Adrenal gland (tissue), 12 donors: ENCODE measurements around the gene DPP8. TPM values are rescaled to one million over a fixed set of nuclear protein-coding genes. Genes with fewer than 3 reads are reported as not detected.

Experiments
- DNase-seq, 7 donors: peaks; one replicate each; pipeline ENCODE4 v3.0.0-alpha.2; 2019 to 2020
- H3K27ac ChIP-seq, 5 donors: fragments of 200-600 bp; sonication (generic) in 4 of 5; 1 replicate in 3 of 5; 2 replicates in 2 of 5; pipeline versions ENCODE4 v1.5.1 to v1.8.0; 2016 to 2020; ENCODE audit warnings: mild to moderate bottlenecking in 1 of 5
- H3K27me3 ChIP-seq: fragments of 200-600 bp; 2 replicates; pipeline ENCODE4 v1.8.0; 2021
- H3K36me3 ChIP-seq, 2 donors: fragments of 200-600 bp; replicated peaks in 1 of 2; 1 replicate in 1 of 2; 2 replicates in 1 of 2; pipeline versions ENCODE4 v1.5.1 to v1.8.0; 2018 to 2022
- H3K4me1 ChIP-seq, 2 donors: fragments of 200-600 bp; replicated peaks in 1 of 2; 1 replicate in 1 of 2; 2 replicates in 1 of 2; pipeline versions ENCODE4 v1.5.1 to v1.8.0; 2018 to 2021
- H3K4me3 ChIP-seq, 4 donors: fragments of 200-600 bp; sonication (generic) in 3 of 4; one replicate each; pipeline ENCODE4 v1.5.1; 2016 to 2018
- H3K9me3 ChIP-seq, 3 donors: fragments of 200-600 bp; sonication (generic) in 1 of 3; replicated peaks in 1 of 3; 1 replicate in 2 of 3; 2 replicates in 1 of 3; pipeline versions ENCODE4 v1.5.1 to v1.8.0; 2016 to 2021
- POLR2A ChIP-seq, 2 donors: fragments of 450-650 bp; IDR thresholded peaks; one replicate each; pipeline ENCODE4 v1.6.1; 2017; ENCODE audit warnings: antibody characterized with exemption in 2 of 2, mild to moderate bottlenecking in 2 of 2, moderate library complexity in 1 of 2
- WGBS, 4 donors: extraction: QIAGEN DNeasy Blood & Tissue Kit in 2 of 4; methylation state at CpG; one replicate each; pipeline versions ENCODE4 v1.1.5 to v1.1.7; 2013 to 2017; 5-methylcytosine and 5-hydroxymethylcytosine counted together
- intact Hi-C, 2 donors: fragments of 100-400 bp; cut with DNase I; formaldehyde crosslinking; loops; one replicate each; pipeline versions ENCODE4 v1.14.1 to v1.15.0; 2022 to 2023
- polyA plus RNA-seq, 3 donors: library from polyadenylated mRNA; stranded (reverse); fragments of 200-250 nt in 2 of 3; fragments of 350-450 nt in 1 of 3; fragmentation: Illumina TruSeq in 1 of 3; extraction: RNeasy Lipid Tissue Mini Kit (QIAGEN cat#74804) in 1 of 3; gene quantifications; one replicate each; pipeline ENCODE4 v1.2.3, GENCODE V29; 2013 to 2014
- total RNA-seq, 9 donors: library from RNA; depleted of rRNA in 4 of 9; stranded (reverse); fragments of >200 nt in 4 of 9; fragments of 120-200 nt in 1 of 9; fragmentation: NEBNext Ultra II Directional in 1 of 9; extraction: Animal tissue kit (Norgen Biotek cat#: 25700) in 1 of 9; gene quantifications; one replicate each; pipeline versions ENCODE4 v1.1.0 to v1.2.4, GENCODE V29; 2013 to 2023
- TF ChIP-seq, protein P1 (sequence below), 6 experiments: fragments of 450-650 bp in 4 of 6; fragments of 200-600 bp in 2 of 6; sonication (generic) in 1 of 6; IDR thresholded peaks; 1 replicate in 5 of 6; 2 replicates in 1 of 6; pipeline versions ENCODE4 v1.5.1 to v1.8.0; 2016 to 2021; ENCODE audit warnings: antibody characterized with exemption in 6 of 6, mild to moderate bottlenecking in 2 of 6, moderate library complexity in 1 of 6
- donor health status: healthy with polysubstance abuse.
- donor health status: Bipolar disorder and iron deficiency.
- donor health status: DM: yes; HTN: yes; CAD: no.
- donor health status: DM: no; HTN: no; CAD: no.
- donor health status: DM: no; HTN: no; CAD: no.
- donor health status: DM: yes; HTN: yes; CAD: no.

DPP8 gene
- total and polyA plus RNA-seq, 12 donors: 5.7 to 101 (median 40.4) TPM

DNA sequence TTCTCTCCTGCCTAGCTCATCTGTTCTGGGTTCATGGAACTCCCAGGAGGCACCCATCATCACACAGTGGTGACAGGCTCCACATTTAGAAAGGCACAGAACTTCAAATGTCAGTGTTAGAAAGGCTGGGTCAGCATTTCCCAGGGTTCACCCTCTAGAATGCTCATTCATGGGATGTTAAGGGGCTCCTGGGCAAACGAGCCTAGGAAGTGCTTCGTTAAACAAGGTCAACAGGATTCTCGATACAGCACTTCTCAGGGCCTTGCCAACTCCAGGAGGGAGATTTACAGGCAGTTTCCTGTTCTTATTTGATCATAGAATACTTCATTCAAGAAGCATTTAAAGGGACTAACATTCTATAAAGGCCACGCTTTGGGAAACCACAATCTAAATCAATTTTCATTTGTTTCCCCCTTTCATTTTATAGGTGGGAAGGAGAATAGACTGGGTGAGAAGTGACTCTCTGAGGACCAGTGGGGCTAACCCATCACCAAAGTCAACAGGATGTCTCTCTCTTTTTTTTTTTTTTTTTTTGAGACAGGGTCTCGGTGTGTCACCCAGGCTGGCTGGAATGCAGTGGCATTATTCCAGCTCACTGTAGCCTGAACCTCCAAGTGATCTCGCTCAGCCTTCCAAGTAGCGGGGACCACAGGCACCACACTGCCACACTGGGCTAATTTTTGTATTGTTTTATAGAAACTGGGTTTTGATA lies 109.0 kb downstream of the DPP8 start:
- intact Hi-C loops: loop anchor here in 1 of 2 donors (10.0 kb wide), 1 partner anchor 176 kb away; no protein-coding TSS in a partner anchor
- TF ChIP-seq, protein P1, sequence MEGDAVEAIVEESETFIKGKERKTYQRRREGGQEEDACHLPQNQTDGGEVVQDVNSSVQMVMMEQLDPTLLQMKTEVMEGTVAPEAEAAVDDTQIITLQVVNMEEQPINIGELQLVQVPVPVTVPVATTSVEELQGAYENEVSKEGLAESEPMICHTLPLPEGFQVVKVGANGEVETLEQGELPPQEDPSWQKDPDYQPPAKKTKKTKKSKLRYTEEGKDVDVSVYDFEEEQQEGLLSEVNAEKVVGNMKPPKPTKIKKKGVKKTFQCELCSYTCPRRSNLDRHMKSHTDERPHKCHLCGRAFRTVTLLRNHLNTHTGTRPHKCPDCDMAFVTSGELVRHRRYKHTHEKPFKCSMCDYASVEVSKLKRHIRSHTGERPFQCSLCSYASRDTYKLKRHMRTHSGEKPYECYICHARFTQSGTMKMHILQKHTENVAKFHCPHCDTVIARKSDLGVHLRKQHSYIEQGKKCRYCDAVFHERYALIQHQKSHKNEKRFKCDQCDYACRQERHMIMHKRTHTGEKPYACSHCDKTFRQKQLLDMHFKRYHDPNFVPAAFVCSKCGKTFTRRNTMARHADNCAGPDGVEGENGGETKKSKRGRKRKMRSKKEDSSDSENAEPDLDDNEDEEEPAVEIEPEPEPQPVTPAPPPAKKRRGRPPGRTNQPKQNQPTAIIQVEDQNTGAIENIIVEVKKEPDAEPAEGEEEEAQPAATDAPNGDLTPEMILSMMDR (IDR thresholded peaks at IDR 0.05): no peak
- no peak for TF ChIP-seq POLR2A (IDR thresholded peaks at IDR 0.05)
- Histone ChIP-seq H3K27me3 (no peaks in the 10 kb centered on the region), H3K4me3 (no peak overlapping the region), H3K36me3 (no peaks in the 10 kb centered on the region), H3K9me3 (no peaks in the 10 kb centered on the region), H3K4me1 (peaks cover 0 to 11% of the 10 kb centered on the region in 2 donors), H3K27ac (no peak overlapping the region)
- 67 to 77% (median 74%) methylated on average over 6 to 7 of the region's 7 CpGs for WGBS, 4 donors
- no peak for DNase-seq

DNA sequence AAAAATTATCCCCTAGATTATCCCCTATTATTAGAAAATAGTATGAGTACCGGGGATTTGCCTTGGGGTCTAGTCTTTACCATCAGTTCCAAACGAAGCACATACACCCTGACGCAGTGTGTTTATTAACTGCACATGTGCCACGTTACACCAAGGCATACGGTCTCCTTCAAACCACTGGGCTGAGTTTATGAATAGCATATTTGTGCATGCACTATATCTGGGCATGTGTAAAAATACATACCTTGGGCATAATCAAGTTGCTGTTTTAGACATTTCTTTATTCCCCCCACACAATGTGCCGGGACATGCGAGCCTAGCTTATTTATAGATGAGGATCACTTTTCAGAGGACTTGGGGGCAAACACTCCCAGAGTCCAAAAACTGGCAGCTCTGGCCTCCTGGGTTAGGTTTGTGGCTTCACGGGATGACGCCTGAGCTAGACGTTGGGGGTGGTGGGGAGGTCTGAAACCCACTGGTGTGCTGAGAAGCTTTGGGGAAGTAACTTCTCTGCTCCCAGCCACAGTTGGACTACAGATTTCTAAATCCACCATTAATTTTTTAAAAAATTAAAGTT lies 111.0 kb downstream of the DPP8 start:
- no peak for DNase-seq
- H3K9me3 ChIP-seq: no peaks in the 10 kb centered on the region
- intact Hi-C loops: loop anchor here in 1 of 2 donors (10.0 kb wide), 1 partner anchor 178 kb away; no protein-coding TSS in a partner anchor
- H3K27me3 ChIP-seq: no peaks in the 10 kb centered on the region
- TF ChIP-seq POLR2A (IDR thresholded peaks at IDR 0.05): no peak
- TF ChIP-seq, protein P1 (IDR thresholded peaks at IDR 0.05): no peak
- peaks cover 2 to 7% of the 10 kb centered on the region in 2 donors for H3K4me1 ChIP-seq
- WGBS, 4 donors: 83 to 90% (median 85%) methylated on average over 10 of the region's 10 CpGs
- H3K4me3 ChIP-seq: no peak overlapping the region
- H3K27ac ChIP-seq: no peak overlapping the region
- no peaks in the 10 kb centered on the region for H3K36me3 ChIP-seq

DNA sequence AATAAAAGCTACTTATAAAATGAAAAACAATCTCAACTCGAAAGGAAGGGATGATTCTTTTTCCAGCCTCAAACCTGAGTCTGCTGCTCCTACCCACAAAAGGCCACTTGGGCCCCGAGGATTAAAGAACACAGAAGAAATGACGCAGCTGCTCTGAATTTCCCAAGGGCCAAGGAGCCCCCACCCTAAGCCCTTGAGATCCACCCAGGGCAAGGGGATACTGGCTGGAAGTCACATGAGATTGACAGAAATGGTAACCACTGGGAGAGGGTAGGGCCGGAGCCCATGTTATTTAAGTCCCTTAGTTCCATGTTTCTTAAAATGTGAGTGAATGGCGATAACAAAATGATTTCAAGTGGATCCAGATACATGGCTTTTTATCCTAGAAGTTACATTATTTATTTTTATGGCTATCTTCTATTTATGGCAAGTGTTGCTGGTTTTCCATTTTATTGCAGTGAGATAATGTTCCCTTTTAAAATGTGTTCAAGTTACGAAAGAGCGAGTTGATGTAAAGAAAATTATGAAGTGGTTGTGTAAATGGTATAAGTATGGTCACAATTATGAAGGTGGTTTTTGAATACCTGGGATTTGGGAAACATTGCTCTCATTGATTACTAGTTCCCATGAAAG lies 111.6 kb downstream of the DPP8 start:
- H3K9me3 ChIP-seq: no peaks in the 10 kb centered on the region
- no peaks in the 10 kb centered on the region for H3K36me3 ChIP-seq
- peaks cover 6 to 10% of the 10 kb centered on the region in 2 donors for H3K4me1 ChIP-seq
- no peak overlapping the region for H3K27ac ChIP-seq
- H3K4me3 ChIP-seq: no peak overlapping the region
- WGBS, 4 donors: 90 to 93% (median 92%) methylated on average over 7 of the region's 7 CpGs
- no peaks in the 10 kb centered on the region for H3K27me3 ChIP-seq
- no peak for DNase-seq
- intact Hi-C loops: loop anchor here in 1 of 2 donors (10.0 kb wide), 1 partner anchor 179 kb away; no protein-coding TSS in a partner anchor
- TF ChIP-seq POLR2A (IDR thresholded peaks at IDR 0.05): no peak
- TF ChIP-seq, protein P1 (IDR thresholded peaks at IDR 0.05): no peak

DNA sequence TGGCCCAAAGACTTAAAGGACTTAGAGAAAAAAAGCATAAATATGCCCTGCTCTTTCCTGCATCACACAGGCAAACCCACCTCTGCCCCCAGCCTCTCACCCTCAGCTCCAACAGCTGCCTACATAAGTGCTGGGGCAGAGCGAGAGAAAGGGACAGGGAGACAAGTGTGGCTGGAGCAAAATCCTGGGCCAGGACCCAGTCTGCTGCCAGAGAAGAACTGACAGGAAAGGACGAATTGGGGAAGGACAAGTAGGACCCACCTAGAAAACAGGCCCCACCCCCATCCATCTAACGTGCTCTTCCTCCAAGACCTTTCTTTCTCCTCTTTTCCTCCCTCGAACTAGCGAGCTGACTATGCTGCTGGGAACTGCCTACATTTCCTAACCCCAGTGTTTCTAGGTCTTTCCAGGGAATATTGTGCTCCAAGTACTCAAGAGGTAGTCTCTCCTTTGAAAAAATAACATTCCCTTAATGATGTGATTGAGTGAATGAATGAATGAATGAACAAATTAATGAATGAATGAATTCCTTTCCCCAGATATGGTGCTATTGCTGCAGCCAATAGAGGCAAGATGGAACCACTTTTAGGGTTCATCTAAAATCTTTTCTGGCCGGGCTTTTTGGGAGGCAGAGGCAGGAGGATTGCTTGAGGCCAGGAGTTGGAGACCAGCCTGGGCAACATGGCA lies 113.2 kb downstream of the DPP8 start:
- intact Hi-C loops: loop anchor here in 1 of 2 donors (10.0 kb wide), 1 partner anchor 180 kb away; no protein-coding TSS in a partner anchor
- TF ChIP-seq, protein P1 (IDR thresholded peaks at IDR 0.05): no peak
- TF ChIP-seq POLR2A (IDR thresholded peaks at IDR 0.05): no peak
- Histone ChIP-seq H3K4me3 (no peak overlapping the region), H3K4me1 (peaks cover 6 to 11% of the 10 kb centered on the region in 2 donors), H3K36me3 (no peaks in the 10 kb centered on the region), H3K9me3 (no peaks in the 10 kb centered on the region), H3K27ac (no peak overlapping the region), H3K27me3 (no peaks in the 10 kb centered on the region)
- DNase-seq: no peak
- 80 to 87% (median 85%) methylated on average over 6 of the region's 6 CpGs for WGBS, 4 donors
